T-helper 1 cell treated with Interleukin-12 subunit alpha and Interleukin-12 subunit beta and Interleukin-4 antibody, amounts not matched to agents 30 ng/mL and 1 ng/mL, for 36 hours (primary cell): ENCODE measurements around the gene THAP7. TPM values are rescaled to one million over a fixed set of nuclear protein-coding genes. Genes with fewer than 3 reads are reported as not detected.

Experiments
- intact Hi-C: fragments of 100-400 bp; cut with micrococcal nuclease; formaldehyde crosslinking; loops from one replicate; pipeline ENCODE4 v1.15.1; 2024
- total RNA-seq: library from RNA; stranded (reverse); gene quantifications from 2 replicates; pipeline ENCODE4 v1.2.3, GENCODE V29; 2022

THAP7 gene
- total RNA-seq, 1 donor from 2014 or later, result 28.1 TPM

- intact Hi-C loops, result loop anchor here (10.0 kb wide), 1 partner anchor 48 kb away; the partner anchor contains the start of gene P2RX6
Observed at GRCh38 chr22:20966883-20967696, 34.8 kb downstream of the THAP7 start, which contains the start of gene AIFM3. Gene AIFM3 (plus strand): TSS chr22:20967255. CDS start chr22:20967945, 690 bp downstream.

GRCh38 chr22:20965888-20966855, 35.7 kb downstream of the THAP7 start:
- intact Hi-C loops, result loop anchor here (10.0 kb wide), 1 partner anchor 49 kb away; the partner anchor contains the start of gene P2RX6

GRCh38 chr22:20965104-20965887, 36.6 kb downstream of the THAP7 start:
- intact Hi-C loops, result loop anchor here (10.0 kb wide), 1 partner anchor 50 kb away; the partner anchor contains the start of gene P2RX6

- intact Hi-C loops, result loop anchor here (10.0 kb wide), 1 partner anchor 50 kb away; the partner anchor contains the start of gene P2RX6
Observed at GRCh38 chr22:20964799-20965103, 37.2 kb downstream of the THAP7 start.

DNA sequence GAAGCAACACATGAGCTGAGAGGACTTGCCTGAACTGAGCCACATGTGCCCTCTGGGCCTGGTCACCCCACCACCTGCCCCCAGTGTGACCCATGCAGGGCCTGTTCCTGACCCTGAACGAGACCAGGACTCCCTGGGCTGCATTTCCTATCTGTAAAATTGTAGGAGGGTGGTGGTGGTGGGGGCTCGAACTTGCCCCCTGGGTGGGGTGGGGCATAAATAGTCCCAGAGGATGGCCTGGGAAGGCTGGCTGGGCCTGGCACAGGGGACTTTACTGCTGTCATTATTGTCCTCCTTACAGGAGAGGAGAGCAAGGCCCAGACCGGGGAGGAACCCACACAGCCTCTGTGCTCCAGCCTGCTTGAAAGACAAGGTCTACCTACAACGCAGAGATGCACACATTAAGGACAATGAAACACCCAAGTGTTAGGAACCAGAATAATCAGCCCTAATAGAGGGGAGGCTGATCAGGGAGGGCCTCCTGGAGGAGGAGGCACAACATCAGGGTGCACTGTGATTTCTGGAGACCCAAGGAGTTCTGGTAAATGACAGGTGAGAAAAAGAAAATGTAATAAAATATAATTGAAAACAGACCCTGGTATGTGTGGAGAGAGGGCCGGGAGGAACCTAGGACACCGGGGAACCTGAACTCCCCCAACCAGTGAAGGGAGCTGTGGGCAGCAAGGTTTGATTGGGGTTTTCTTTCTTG, 37.7 kb downstream of the THAP7 start:
- intact Hi-C loops, result loop anchor here (10.0 kb wide), 1 partner anchor 51 kb away; the partner anchor contains the start of gene P2RX6

DNA sequence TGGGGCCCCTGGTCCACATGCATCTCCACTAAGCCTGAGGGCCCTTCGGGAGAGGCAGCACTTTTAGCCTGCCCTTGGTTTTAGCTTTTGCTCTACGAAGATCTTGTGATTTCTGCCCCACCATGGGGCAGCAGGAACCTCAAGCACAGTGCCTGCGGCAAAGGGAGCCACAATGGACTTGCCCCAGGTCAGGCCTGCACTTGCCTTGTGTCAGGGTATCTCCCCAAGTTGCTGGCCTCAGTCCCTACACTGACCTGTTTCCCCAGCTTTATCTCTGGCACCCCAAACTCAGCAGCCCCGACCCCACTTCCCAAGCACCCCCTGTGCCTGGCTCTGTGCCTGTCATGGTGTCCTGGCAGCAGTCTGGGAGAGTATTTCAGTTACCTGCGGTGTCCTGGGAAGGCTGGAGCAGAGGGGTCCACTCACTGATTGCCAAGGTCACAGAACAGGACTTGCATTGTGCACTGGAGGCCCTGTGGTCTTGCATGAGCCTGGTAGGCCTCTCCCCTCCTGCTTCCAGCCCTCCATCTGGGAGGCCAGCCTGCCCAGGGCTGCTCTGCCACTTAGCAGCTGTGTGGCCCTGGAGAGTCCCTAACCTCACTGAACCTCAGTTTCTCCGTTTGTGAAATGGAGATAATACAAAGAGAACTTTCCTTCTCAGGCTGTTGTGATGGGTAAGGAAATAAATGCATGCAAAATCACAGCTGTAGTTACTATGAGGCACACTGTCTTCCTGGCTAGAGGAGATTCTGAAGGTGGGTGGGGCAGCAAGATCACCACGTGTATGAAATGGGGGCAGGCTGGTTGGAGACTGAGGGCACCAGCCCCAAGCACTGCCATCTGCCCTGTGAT, 38.5 kb downstream of the THAP7 start:
- intact Hi-C loops, result loop anchor here (10.0 kb wide), 1 partner anchor 51 kb away; the partner anchor contains the start of gene P2RX6

DNA sequence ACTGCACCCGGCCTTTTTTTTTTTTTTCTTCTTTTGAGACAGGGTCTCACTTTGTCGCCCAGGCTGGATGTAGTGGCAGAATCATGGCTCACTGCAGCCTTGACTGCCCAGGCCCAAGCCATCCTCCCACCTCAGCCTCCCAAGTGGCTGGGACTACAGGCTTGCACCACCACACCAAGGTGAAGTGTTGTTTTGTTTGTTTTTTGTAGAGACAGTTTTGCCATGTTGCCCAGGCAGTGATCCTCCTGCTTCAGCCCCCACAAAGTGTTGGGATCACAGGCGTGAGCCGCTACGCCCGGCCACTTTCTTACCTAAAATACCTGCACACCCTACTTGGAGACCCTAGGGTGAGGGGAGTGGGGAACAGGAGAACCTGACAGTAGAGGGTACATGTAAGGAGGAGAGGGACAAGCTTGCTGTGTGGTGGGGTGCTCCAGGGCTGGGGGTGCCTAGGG, 39.4 kb downstream of the THAP7 start:
- intact Hi-C loops, result loop anchor here (10.0 kb wide), 1 partner anchor 52 kb away; the partner anchor contains the start of gene P2RX6

- intact Hi-C loops, result loop anchor here (10.0 kb wide), 1 partner anchor 54 kb away; the partner anchor contains the start of gene P2RX6
Observed at GRCh38 chr22:20960609-20961008, 41.3 kb downstream of the THAP7 start.

GRCh38 chr22:20959578-20960461, 42.1 kb downstream of the THAP7 start:
- intact Hi-C loops, result loop anchor here (10.0 kb wide), 1 partner anchor 55 kb away; the partner anchor contains the start of gene P2RX6

DNA sequence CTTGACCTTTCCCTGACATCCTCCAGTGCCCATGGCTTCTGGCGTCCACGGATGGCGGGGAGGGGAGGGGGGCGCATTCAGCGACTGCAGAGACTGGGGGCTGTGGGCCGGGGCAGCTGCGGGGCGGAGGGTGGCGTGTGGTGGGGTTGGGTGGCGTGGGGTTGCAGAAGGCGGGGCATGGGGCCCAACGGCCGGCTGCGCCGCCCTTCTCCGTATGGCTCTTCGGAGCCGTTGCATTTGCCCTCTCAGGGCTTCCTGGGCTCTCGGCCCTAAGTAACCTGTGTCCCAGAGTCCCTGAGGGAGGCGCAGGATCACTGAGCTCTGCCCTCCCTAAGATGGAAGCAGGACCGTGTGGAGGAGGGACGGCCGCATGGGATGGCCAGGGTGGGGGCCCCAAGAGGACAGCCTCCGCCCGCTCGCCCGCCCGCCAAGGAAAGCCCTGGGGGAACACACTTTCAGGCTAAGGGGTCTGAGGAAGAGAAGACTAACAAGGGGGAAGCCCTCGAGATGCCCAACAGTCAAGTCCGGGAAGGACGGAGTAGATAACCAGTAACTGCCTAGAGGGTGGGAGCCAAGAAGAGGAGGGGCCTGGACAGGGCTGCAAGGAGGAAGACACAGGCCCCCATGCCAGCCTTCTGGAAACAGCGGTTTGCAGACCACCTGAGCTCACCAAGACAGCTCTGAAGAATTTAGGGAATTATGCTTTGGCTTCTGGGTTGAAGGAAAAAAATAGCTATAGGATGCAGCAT, 44.1 kb downstream of the THAP7 start:
- intact Hi-C loops, result no loop called here

DNA sequence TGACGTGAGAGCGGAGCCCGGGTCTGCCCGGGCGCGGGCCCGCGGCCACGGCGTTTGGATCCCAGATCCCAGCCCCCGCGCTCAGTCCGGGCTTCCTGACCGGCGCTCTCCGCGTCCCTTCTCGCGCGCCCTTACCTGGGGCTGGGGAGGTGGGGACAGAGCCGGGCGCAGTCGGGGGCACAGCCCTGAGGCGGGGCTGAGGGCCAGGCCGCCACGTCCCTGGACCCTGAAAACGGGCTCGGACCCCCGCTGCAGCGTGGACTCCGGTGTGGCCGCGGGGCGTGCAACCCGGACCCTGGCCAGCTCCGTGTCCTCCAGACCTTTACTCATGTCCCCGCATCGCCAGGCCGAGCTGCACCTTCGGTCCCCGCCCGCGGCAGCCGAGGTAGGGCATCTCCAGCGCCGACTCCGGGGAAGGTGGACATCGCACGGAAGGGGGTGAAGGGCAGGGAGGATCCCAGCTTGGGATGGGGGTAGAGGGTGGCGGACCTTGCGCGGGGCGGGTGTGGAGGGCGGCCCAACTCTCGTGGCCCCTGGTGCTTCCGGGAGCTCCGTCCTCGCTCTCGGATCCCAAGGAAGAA, 44.7 kb downstream of the THAP7 start:
- intact Hi-C loops, result no loop called here

GRCh38 chr22:20956258-20957101, 45.4 kb downstream of the THAP7 start:
- intact Hi-C loops, result no loop called here

DNA sequence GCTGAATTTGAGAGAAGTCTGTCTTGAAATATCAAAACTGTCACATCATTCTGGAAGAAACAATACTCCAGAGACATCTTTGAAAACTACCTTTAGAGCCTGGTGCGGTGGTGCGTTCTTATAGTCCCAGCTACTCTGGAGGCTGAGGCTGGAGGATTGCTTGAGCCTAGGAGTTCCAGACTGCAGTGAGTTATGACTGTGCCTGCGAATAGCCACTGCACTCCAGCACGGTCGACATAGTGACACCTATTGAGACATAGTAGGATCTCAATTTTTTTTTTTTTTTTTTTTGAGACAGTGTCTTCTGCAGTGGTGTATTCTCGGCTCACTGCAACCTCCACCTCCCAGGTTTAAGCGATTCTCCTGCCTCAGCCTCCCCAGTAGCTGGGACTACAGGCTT, 46.4 kb downstream of the THAP7 start:
- intact Hi-C loops, result no loop called here

- intact Hi-C loops, result no loop called here
Observed at GRCh38 chr22:20953668-20954500, 48.0 kb downstream of the THAP7 start.

GRCh38 chr22:20953342-20953608, 48.6 kb downstream of the THAP7 start:
- intact Hi-C loops, result no loop called here
